ENCODE measurements around the gene RPL32. TPM values are rescaled to one million over a fixed set of nuclear protein-coding genes. Genes with fewer than 3 reads are reported as not detected.
A peak's percentile ranks its signal among the peaks of the same experiment; 100 is the strongest.

RPL32 gene
- total and polyA plus RNA-seq, 2 donors (not counting 3 experiments of a cell fraction or from before 2014, with no cell fraction given) = 1,075 to 1,588 TPM

GRCh38 chr3:12796171-12797123 lies 44.9 kb downstream of the RPL32 start, which contains the start of gene CAND2:
CAND2 (plus strand) TSS chr3:12796680; CDS start chr3:12796721, 41 bp downstream.
- Histone ChIP-seq H3K79me2 (ENCODE audit: control insufficient read depth, insufficient read depth, low read length) (no peaks in the 10 kb centered on the region), H3K27me3 (ENCODE audit: control insufficient read depth in 2 of 2, insufficient read depth in 2 of 2, low read length in 2 of 2) (no peaks in the 10 kb centered on the region), H3K27ac (ENCODE audit: insufficient read depth, low read depth, low read length) (no peak within 1 kb of the TSS), H3K4me3 (replicated peaks in 1 of 3; ENCODE audit: insufficient read depth in 1 of 3, low read depth in 1 of 3, low read length in 3 of 3) (peak within 1 kb of the TSS; percentile 51 to 66 (median 65)), H3K9me1 (replicated peaks; ENCODE audit: control insufficient read depth, extremely low read depth, insufficient read depth, low read length) (no peaks in the 10 kb centered on the region), H3K36me3 (ENCODE audit: control insufficient read depth in 2 of 2, extremely low read depth in 1 of 2, insufficient read depth in 2 of 2, low read length in 2 of 2) (no peaks in the 10 kb centered on the region), H2AFZ (ENCODE audit: low read depth, low read length) (peak within 1 kb of the TSS; percentile 100), H3K4me2 (ENCODE audit: insufficient read depth, low read length) (peak within 1 kb of the TSS; percentile 80), H3K4me1 (ENCODE audit: control insufficient read depth, extremely low read depth, insufficient read depth, low read length) (peaks cover 5% of the 10 kb centered on the region), H4K20me1 (replicated peaks; ENCODE audit: control insufficient read depth, extremely low read depth, insufficient read depth, low read length) (no peaks in the 10 kb centered on the region), H3K9ac (replicated peaks; ENCODE audit: extremely low read depth, insufficient read depth, low read length) (peak within 1 kb of the TSS; percentile 64), H3K9me3 (replicated peaks; ENCODE audit: control insufficient read depth, insufficient read depth, low read length) (no peaks in the 10 kb centered on the region)
- DNase-seq (ENCODE audit: low read depth, low spot score) = peak; percentile 51
- ChIA-PET POLR2A (interaction anchor here (2.1 kb wide), 1 partner anchor 14 kb away, joined by 6 read pairs; no protein-coding TSS in a partner anchor), CTCF (interaction anchor here (0.6 to 2.2 kb wide), 8 partner anchors 9 to 317 kb away, joined by 3 to 28 read pairs (median 4); partner anchors contain the start of gene RPL32)
- intact Hi-C loops (cut with micrococcal nuclease) = loop anchor here (1.0 kb wide), 1 partner anchor 14 kb away; no protein-coding TSS in a partner anchor
- no TSS peak for BruUV-seq (replicated peaks)
- TF ChIP-seq, protein P1, sequence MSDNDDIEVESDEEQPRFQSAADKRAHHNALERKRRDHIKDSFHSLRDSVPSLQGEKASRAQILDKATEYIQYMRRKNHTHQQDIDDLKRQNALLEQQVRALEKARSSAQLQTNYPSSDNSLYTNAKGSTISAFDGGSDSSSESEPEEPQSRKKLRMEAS (IDR thresholded peaks at IDR 0.05; ENCODE audit: insufficient read depth, insufficient read length) = no peak
- TF ChIP-seq CTCF (IDR thresholded peaks at IDR 0.05; ENCODE audit: extremely low read depth in 1 of 2, insufficient read depth in 1 of 2, low read depth in 1 of 2, low read length in 2 of 2) = no peak
- no peak for TF ChIP-seq MYC (IDR thresholded peaks at IDR 0.05; ENCODE audit: low read depth, low read length)
- no peak for TF ChIP-seq POLR2A (IDR thresholded peaks at IDR 0.05; ENCODE audit: low read depth, low read length)
- TF ChIP-seq GATA2 (IDR thresholded peaks at IDR 0.05; ENCODE audit: insufficient read depth, insufficient read length, low read depth, low read length) = no peak
- TF ChIP-seq POLR2AphosphoS5 (IDR thresholded peaks at IDR 0.05; ENCODE audit: insufficient read depth, low read depth, low read length) = no peak
- TF ChIP-seq EZH2 (IDR thresholded peaks at IDR 0.05; ENCODE audit: borderline replicate concordance, low read depth, low read length, severe bottlenecking) = no peak
- no peak for TF ChIP-seq JUN (IDR thresholded peaks at IDR 0.05; ENCODE audit: borderline replicate concordance, insufficient read depth, insufficient read length, low read depth)
- FAIRE-seq = peak; percentile 59
- dilution Hi-C loops (cut with MboI; ENCODE audit: extremely low pct_ligation_motif_present, low sequenced_read_pairs) = no loop called here

Measured in endothelial cell of umbilical vein (primary cell).